ENCODE measurements around the gene ATOH8. TPM values are rescaled to one million over a fixed set of nuclear protein-coding genes. Genes with fewer than 3 reads are reported as not detected.

Gene ATOH8
- total RNA-seq, 4 donors from 2014 or later, result 13.2 to 83.0 (median 45.3) TPM

DNA sequence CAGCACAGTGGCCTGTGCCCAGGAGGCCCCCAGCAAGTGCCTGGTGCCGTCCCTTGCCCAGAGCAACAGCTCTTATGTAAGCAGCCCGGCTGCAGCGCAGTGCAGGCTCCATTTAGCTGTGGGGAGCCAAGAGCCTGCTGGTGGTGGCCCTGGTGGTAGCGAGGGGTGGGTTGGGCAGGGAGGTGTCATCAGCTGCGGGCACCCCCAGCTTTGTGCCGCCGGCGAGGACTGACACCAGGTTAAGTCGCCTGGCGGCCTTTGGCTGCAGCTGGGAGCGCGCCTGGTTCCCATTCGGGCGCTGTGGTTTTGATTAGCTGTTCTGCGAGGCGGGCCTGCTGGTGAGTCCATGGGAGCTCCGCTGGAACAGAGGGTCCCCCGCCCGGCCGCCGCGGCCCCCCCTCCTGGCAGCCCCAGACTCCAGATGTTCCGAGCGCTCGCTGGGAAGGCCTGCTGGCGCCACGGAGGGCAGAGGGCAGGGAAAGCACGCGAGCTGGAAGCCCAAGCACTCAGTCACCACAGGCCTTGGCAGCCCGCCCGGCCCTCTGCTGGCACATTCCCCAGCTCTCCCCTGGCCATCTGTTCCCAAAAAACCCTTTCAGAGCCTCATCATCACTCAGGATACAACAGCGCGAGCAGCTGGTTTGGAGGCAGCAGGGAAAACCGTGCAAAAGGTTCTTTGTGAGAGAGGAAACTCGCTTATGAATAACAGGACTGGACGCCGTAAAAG is 18.4 kb downstream of the ATOH8 start:
- TF ChIP-seq CTCF (IDR thresholded peaks at IDR 0.05) (peak; percentile 21 to 58 (median 40)), POLR2A (IDR thresholded peaks at IDR 0.05) (no peak)
- Histone ChIP-seq H3K27ac (peak overlapping the region; percentile 86 to 92), H3K4me3 (peak overlapping the region in 1 of 2 donors; percentile 9), H3K27me3 (no peaks in the 10 kb centered on the region), H3K9me3 (no peaks in the 10 kb centered on the region), H3K4me1 (peaks cover 29 to 48% of the 10 kb centered on the region in 2 donors), H3K36me3 (no peaks in the 10 kb centered on the region)
- intact Hi-C loops (cut with DNase I; ENCODE audit: low total_unique reads), result no loop called here
- peak; percentile 99 to 100 for DNase-seq

DNA sequence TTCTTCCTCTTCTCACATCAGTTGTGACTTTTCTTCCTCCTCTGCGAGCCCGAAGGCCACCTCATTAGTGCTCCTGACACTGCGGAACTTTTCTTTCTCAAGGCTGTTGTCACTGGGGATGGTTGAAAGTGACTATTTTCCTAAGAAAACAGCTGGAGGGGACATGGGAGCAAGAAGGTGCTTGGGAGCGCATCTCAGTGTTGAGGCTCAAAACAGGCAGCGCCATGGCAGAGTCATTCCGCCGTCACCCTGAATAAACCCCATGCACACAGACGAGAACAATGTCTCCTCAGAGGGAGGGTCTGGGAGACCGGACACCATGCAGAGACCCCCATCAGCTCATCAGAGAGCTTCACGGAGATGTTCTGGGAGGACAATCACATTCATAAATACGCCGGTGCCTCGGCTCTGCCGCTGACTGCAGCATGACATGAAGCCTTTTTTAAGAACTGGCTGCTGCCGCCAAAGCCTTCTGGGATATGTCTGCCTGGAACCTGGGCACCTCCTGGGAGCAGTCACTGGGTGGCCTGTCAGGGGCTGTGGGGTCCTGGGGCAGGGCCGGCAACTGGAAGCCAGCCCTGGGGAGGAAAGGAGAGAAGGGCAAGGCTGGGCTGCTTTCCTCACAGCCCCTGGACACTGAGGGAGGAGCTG is 19.2 kb downstream of the ATOH8 start:
- peak overlapping the region; percentile 86 to 92 for H3K27ac ChIP-seq
- H3K9me3 ChIP-seq, result no peaks in the 10 kb centered on the region
- intact Hi-C loops (cut with DNase I; ENCODE audit: low total_unique reads), result no loop called here
- no peak for DNase-seq
- TF ChIP-seq POLR2A (IDR thresholded peaks at IDR 0.05), result no peak
- no peak for TF ChIP-seq CTCF (IDR thresholded peaks at IDR 0.05)
- H3K4me3 ChIP-seq, result peak overlapping the region in 1 of 2 donors; percentile 9
- H3K36me3 ChIP-seq, result no peaks in the 10 kb centered on the region
- no peaks in the 10 kb centered on the region for H3K27me3 ChIP-seq
- peaks cover 29 to 48% of the 10 kb centered on the region in 2 donors for H3K4me1 ChIP-seq

DNA sequence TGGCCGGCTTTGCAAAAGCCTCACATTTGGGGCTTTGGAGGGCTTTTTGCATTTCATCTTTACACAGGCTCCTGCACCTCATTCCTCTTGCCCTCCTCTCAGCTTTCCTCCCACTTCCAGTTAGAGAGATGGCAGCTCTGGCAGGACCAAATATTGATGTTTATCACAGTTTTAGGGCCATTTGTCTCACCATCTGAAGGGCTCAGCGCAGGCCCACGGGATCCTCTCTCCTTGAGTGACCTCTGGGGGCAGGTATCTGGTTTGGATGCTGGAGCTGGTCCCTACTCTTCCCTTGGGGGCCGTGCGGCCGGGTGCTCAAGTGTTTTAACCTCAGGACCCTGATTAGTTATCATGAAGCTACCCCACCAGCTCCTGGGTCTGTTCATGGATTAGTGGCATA is 19.9 kb downstream of the ATOH8 start:
- intact Hi-C loops (cut with DNase I; ENCODE audit: low total_unique reads), result no loop called here
- Histone ChIP-seq H3K27ac (peak overlapping the region; percentile 86 to 92), H3K4me3 (no peak overlapping the region), H3K27me3 (no peaks in the 10 kb centered on the region), H3K9me3 (no peaks in the 10 kb centered on the region), H3K36me3 (no peaks in the 10 kb centered on the region), H3K4me1 (peaks cover 29 to 42% of the 10 kb centered on the region in 2 donors)
- TF ChIP-seq POLR2A (IDR thresholded peaks at IDR 0.05), result no peak
- no peak for TF ChIP-seq CTCF (IDR thresholded peaks at IDR 0.05)
- DNase-seq, result no peak

DNA sequence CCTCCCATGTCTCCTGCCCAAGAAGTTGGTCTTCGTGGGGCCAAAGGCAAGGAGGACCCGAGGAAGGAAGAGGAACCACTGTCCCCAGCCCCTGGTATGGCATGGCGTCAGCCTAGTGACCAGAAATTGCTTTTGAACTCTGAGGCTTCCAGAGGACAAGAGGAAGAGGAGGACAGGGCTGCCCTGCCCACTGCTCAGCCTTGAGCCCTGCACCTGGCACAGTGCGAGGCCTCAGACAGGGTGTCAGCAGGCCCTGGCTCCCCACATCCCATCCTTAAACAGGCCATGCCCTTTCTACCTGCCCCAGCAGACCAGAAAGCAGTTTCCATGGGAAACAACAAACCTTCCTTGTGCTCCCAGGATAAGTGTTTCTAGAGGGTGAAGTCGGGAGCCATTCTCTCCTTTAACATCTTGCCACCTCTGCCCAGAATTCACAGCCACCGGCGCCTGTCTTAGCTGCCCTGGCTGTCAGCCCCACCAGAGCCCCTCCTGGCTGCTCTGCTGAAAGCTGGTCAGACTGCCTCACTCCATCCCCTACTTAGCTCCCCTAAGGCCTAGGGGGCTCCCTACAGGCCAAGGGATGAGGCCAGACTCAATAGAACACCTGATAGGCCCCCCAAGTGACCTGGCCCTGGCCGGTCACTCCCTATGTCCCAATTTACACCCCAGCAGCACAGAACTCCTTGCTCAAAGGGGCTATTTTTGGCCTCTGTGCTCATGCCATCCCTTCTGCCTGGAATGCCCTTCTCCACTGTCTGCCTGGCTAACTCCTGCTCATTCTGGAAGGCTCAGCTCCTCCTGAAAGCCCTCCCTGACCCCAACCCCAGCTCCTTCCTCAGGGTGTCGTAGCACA is 20.6 kb downstream of the ATOH8 start:
- TF ChIP-seq CTCF (IDR thresholded peaks at IDR 0.05) (no peak), POLR2A (IDR thresholded peaks at IDR 0.05) (no peak)
- peaks cover 27 to 37% of the 10 kb centered on the region in 2 donors for H3K4me1 ChIP-seq
- DNase-seq, result no peak
- no peaks in the 10 kb centered on the region for H3K9me3 ChIP-seq
- H3K36me3 ChIP-seq, result no peaks in the 10 kb centered on the region
- H3K27me3 ChIP-seq, result no peaks in the 10 kb centered on the region
- no peak overlapping the region for H3K4me3 ChIP-seq
- H3K27ac ChIP-seq, result peak overlapping the region; percentile 86 to 92
- intact Hi-C loops (cut with DNase I; ENCODE audit: low total_unique reads), result no loop called here

Data from uterus (tissue), 4 donors.